Ascending aorta (tissue), 2 donors: ENCODE results near the gene TSPAN17. TPM values are rescaled to one million over a fixed set of nuclear protein-coding genes. Genes with fewer than 3 reads are reported as not detected.

Experiments
- DNase-seq, 2 donors: peaks; one replicate each; pipeline ENCODE4 v3.0.0-alpha.2; 2019; ENCODE audit warnings: low spot score in 2 of 2
- H3K27ac ChIP-seq, 2 donors: fragments of 200-600 bp; sonication (generic); one replicate each; pipeline ENCODE4 v1.5.1; 2016 to 2017; ENCODE audit warnings: mild to moderate bottlenecking in 1 of 2
- H3K27me3 ChIP-seq: fragments of 200-600 bp; sonication (generic); one replicate; pipeline ENCODE4 v1.5.1; 2017
- H3K36me3 ChIP-seq, 2 donors: fragments of 200-600 bp; sonication (generic); one replicate each; pipeline ENCODE4 v1.5.1; 2016
- H3K4me1 ChIP-seq, 2 donors: fragments of 200-600 bp; sonication (generic); one replicate each; pipeline ENCODE4 v1.5.1; 2016 to 2017; ENCODE audit warnings: mild to moderate bottlenecking in 1 of 2
- H3K4me3 ChIP-seq, 2 donors: fragments of 200-600 bp; sonication (generic); one replicate each; pipeline ENCODE4 v1.5.1; 2016 to 2017; ENCODE audit warnings: mild to moderate bottlenecking in 1 of 2
- H3K9me3 ChIP-seq, 2 donors: fragments of 200-600 bp; sonication (generic); one replicate each; pipeline ENCODE4 v1.5.1; 2016
- intact Hi-C: fragments of 100-400 bp; cut with DNase I; formaldehyde crosslinking; loops from one replicate; pipeline ENCODE4 v1.15.1; 2023
- total RNA-seq: library from RNA; depleted of rRNA; stranded (reverse); fragments of >200 nt; gene quantifications from one replicate; pipeline ENCODE4 v1.1.0, GENCODE V29; 2016
- TF ChIP-seq, protein P1 (sequence below), 3 experiments: fragments of 200-600 bp in 2 of 3; fragments of 450-650 bp in 1 of 3; sonication (generic) in 2 of 3; IDR thresholded peaks; one replicate each; pipeline ENCODE4 v1.5.1; 2016 to 2019; ENCODE audit warnings: antibody characterized with exemption in 3 of 3, mild to moderate bottlenecking in 1 of 3, moderate library complexity in 1 of 3

TSPAN17 gene
- total RNA-seq, 1 donor from 2014 or later: 32.7 TPM

DNA sequence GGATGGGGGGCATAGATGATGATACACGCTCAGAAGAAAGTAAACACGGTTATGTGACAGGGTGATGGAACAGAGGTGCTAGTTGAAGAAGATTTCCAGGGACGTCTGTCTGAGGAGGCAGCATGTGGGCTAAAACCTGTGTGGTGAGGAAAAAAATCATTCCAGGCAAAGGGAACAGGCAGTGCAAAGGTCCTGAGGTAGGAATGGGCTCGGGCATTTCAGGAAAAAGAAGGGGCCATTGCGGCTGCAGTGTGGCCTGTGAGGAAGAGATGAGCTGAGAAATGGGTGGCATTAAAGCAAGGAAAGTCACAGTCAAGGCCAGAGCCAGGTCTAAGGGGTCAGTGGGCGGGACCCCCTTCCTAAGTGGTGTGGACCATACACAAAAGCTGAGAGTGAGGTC lies 18.2 kb downstream of the TSPAN17 start:
- no peaks in the 10 kb centered on the region for H3K9me3 ChIP-seq
- TF ChIP-seq, protein P1, sequence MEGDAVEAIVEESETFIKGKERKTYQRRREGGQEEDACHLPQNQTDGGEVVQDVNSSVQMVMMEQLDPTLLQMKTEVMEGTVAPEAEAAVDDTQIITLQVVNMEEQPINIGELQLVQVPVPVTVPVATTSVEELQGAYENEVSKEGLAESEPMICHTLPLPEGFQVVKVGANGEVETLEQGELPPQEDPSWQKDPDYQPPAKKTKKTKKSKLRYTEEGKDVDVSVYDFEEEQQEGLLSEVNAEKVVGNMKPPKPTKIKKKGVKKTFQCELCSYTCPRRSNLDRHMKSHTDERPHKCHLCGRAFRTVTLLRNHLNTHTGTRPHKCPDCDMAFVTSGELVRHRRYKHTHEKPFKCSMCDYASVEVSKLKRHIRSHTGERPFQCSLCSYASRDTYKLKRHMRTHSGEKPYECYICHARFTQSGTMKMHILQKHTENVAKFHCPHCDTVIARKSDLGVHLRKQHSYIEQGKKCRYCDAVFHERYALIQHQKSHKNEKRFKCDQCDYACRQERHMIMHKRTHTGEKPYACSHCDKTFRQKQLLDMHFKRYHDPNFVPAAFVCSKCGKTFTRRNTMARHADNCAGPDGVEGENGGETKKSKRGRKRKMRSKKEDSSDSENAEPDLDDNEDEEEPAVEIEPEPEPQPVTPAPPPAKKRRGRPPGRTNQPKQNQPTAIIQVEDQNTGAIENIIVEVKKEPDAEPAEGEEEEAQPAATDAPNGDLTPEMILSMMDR (IDR thresholded peaks at IDR 0.05): no peak
- no peak overlapping the region for H3K27ac ChIP-seq
- no peaks in the 10 kb centered on the region for H3K27me3 ChIP-seq
- H3K4me1 ChIP-seq: no peaks in the 10 kb centered on the region
- intact Hi-C loops: no loop called here
- H3K36me3 ChIP-seq: no peaks in the 10 kb centered on the region
- DNase-seq: no peak
- H3K4me3 ChIP-seq: no peak overlapping the region

DNA sequence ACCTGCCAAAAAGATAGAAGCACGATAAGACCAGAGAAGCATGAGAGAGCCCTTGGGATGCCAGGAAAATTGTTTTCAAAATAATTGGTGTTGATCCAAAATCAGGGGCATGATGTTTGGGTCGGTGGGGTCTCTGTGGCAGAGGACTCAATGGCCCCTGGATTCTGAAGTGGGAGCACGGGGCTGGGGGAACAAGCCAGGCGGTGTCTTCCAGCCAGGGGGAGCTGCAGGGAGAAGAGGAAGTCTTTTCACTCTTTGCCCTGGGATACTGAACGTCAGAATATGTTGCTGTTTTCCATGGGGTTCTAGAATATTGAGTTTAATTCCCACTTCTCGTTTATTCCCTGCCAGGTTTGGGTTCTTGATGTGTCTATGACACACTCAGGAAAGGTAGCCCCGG lies 20.4 kb downstream of the TSPAN17 start:
- Histone ChIP-seq H3K9me3 (no peaks in the 10 kb centered on the region), H3K36me3 (no peaks in the 10 kb centered on the region), H3K4me1 (no peaks in the 10 kb centered on the region), H3K27ac (no peak overlapping the region), H3K27me3 (no peaks in the 10 kb centered on the region), H3K4me3 (no peak overlapping the region)
- intact Hi-C loops: no loop called here
- TF ChIP-seq, protein P1 (IDR thresholded peaks at IDR 0.05): no peak
- no peak for DNase-seq

DNA sequence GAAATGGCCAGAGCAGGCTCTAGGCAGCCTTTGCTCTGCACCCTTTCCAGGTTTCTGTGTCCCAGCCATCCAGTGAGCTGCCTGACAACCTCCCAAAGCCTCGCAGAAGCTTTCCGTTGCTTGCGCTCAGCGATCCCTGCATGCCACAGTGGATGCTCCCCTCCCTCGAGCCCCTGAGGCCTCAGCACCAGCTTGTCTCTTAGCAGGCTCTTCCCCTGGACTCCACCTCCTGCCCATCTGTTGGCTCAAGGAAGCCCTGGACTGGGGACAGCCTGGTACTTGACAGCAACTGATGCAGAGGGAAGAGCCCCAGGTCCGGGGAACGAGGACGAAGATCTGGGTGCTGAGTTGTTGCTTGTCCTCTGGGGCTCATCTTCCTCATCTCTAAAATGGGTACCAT lies 23.2 kb downstream of the TSPAN17 start:
- no peak overlapping the region for H3K27ac ChIP-seq
- no peaks in the 10 kb centered on the region for H3K36me3 ChIP-seq
- no peak overlapping the region for H3K4me3 ChIP-seq
- H3K27me3 ChIP-seq: no peaks in the 10 kb centered on the region
- H3K9me3 ChIP-seq: no peaks in the 10 kb centered on the region
- no peaks in the 10 kb centered on the region for H3K4me1 ChIP-seq
- no peak for DNase-seq
- TF ChIP-seq, protein P1 (IDR thresholded peaks at IDR 0.05): no peak
- intact Hi-C loops: no loop called here

DNA sequence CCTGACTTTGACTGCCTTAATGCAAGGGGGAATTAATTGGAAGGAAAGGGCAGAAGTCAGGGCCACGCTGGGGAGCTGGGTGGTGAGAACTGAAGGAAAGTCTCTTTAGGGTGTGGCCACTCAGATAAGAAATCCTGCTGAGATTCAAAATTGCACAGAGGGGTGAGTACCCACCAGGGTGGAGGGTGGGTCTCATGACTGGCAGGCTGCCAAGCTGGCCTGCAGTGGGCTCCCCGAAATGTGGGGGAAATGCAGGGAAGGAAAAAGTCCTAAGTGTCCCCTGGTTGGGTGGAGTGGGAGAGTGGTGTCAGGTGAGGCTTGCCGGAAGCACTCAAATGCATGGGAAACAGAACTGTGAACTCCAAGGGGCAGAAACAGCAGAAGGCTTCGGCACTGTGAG lies 24.1 kb downstream of the TSPAN17 start:
- no peaks in the 10 kb centered on the region for H3K4me1 ChIP-seq
- TF ChIP-seq, protein P1 (IDR thresholded peaks at IDR 0.05): no peak
- intact Hi-C loops: no loop called here
- H3K4me3 ChIP-seq: no peak overlapping the region
- H3K36me3 ChIP-seq: no peaks in the 10 kb centered on the region
- no peaks in the 10 kb centered on the region for H3K9me3 ChIP-seq
- H3K27me3 ChIP-seq: no peaks in the 10 kb centered on the region
- no peak overlapping the region for H3K27ac ChIP-seq
- DNase-seq: no peak

DNA sequence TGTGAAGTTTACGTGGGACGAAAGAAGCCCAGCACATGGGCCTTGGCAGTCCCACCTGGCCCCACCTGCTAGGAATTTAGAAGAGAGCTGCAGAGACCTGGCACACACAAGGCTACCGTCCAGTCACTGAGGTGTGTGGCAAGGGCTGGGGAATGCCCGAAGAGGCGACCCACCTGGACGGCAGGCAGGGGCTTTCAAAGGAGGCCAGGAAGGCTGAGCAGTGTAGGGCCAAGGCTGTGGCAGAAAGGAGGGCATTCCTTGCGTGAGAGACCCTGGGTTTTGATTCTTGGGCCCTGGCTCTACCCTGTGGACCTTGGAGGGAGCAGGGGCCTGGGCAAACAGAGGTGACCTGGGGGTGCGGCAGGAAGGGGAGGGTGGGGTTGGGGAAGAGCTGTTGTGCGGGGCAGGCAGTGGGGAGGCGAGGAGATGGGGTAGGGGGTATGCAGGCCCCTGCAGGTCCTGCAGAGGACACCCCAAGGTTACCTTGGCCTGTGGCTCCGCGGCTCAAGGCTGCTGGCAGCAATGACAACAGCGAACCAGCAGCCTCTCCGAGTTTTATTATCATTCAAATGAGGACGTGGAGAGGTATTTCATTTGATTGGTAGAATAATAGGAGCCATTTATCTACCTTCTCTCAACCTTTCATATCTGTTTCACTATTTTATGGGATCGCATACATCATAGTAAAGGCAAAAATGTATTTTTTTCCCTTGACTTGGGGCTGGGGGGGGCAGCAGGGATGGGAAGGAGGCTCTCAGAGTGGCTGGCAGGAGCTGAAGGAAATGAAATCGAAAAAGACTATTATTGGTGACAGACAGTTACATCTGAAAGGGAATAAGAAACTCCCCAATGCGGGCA lies 24.8 kb downstream of the TSPAN17 start:
- Histone ChIP-seq H3K9me3 (no peaks in the 10 kb centered on the region), H3K36me3 (no peaks in the 10 kb centered on the region), H3K27me3 (no peaks in the 10 kb centered on the region), H3K27ac (no peak overlapping the region), H3K4me3 (no peak overlapping the region), H3K4me1 (no peaks in the 10 kb centered on the region)
- TF ChIP-seq, protein P1 (IDR thresholded peaks at IDR 0.05): no peak
- no peak for DNase-seq
- intact Hi-C loops: no loop called here
